Femur (tissue), 1 donor: ENCODE data around the gene DCDC2.
"Not testable (repeated sequence)": the region's sequence is repeated elsewhere in the genome, so short reads cannot be mapped to it uniquely, and the experiment has no call there.

Experiments used
- DNase-seq: peaks from one replicate; pipeline ENCODE4 v3.0.0-alpha.2; 2017

DCDC2 gene

DNA sequence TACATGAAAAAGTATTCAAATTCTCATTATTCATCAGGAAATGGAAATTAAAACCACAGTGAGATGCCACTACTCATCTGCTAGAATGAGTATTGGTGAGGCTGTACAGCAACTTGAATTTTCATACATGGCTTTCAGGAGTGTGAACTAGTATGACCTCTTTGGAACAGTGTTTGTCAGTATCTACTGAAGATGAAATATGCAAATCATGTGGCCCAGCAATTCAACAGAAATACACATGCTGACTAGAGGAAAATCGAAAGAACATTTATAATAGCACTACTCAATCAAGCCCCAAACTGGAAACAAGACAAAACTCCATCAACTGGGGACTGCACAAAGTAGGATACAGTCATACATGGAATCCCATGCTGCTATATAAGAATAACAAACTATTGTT, 102.2 kb downstream of the DCDC2 start:
- no peak for DNase-seq

DNA sequence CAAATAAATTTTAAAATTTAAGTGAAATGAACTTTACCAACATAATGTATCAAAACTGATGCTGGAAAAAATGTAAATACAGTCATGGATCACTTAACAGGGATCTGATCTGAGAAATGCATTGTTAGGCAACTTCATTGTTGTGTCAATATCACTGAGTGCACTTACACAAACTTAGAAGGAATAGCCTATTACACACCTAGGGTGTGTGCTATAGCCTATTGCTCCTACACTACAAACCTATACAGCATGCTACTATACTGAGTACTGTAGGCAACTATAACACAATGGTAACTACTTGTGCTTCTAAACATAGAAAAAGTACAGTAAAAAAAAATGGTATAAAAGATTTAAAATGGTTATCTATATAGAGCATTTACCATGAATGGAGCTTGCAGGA, 104.5 kb downstream of the DCDC2 start:
- no peak for DNase-seq

DNA sequence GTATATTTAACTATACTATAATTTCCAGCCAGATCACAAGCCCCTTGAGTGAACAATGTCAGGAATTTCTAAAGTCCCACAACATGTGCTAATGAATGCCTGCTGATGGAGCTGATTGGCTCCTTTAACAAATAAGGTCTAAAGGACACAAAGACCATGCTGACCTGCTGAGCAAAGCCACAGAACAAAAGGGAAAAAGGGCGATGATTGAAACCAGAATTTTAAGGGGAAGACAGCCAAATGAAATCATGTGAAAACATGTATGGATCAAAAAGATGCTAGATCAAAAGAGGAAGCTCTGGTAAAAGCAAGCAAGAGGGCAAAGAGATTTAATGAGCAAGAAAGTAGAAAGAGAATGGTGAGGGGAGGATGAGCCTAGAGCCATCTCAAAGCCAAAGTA, 105.6 kb downstream of the DCDC2 start:
- no peak for DNase-seq

DNA sequence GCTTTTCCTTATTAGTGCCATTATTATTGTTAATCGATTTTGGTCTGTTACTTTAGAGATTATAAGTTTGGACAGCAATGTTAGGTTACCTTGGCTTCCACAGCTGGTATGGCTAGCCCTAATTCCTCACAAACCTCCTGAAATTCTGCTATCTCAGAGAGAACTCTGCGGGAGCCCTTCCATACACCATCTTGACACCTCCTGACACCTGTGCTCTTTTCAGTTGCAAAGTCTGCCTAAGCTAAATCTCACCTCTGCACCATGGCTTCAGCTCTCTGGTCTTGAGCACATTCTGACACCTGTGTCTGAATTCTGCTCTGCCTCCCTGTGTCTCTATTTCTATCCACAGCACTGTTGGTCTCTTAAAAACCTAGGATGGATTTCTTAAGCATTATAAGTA, 106.5 kb downstream of the DCDC2 start:
- DNase-seq = no peak

DNA sequence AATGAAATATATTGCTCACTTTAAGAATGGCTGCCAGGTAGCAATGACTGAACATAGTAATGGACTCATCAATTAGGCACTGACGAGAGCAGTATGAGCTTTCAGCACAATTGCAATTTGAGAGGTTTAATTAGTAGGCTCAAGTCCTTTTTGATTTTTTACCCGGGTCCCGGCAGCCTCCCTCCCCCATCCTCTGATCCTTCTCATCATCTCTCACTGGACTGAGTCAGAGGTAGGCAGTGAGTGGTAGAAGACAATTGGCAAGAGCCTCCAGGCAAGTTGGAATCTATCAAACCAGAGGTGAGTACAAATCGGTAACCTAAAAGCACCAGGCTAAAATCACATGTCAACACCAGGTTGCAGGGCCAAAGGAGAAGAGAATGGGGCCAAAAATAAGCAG, 107.9 kb downstream of the DCDC2 start:
- DNase-seq = no peak

DNA sequence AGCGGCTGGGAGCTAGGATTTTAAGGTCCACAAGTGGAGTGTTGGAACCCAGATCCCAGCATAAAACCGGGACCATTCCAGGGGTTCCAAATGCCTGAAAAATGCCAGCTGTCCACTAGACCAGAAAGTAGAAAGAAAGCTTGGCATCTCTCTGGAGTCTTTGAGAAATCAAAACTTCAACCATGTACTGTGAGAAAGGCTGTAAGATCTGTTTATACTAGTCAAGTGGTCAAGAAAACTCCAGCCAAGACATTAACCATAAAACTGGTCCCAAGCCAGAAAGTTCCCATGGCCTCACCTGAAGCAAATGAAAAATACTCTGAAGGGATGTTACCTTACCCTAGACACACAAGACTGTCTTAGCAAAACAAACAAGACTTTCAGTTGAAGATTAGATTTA, 112.6 kb downstream of the DCDC2 start:
- DNase-seq = no peak

DNA sequence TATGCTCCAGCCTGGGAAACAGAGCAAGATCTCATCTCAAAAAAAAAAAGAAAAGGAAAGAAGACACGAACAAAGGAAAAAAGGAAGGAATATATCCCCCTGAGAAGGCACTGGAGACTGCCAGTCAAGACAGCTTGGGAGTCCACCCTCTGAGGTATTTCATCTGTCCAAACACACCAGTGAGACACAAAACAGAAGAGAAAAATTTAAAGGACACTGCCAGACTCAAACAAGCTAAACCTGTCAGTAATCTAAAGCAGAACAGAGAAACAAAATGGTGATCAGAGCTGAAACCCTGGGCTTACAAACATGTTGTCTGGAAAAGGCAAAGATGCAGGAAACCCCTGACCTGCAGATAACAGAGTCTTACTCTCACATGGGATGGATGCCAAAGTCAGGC, 114.9 kb downstream of the DCDC2 start:
- DNase-seq = no peak

DNA sequence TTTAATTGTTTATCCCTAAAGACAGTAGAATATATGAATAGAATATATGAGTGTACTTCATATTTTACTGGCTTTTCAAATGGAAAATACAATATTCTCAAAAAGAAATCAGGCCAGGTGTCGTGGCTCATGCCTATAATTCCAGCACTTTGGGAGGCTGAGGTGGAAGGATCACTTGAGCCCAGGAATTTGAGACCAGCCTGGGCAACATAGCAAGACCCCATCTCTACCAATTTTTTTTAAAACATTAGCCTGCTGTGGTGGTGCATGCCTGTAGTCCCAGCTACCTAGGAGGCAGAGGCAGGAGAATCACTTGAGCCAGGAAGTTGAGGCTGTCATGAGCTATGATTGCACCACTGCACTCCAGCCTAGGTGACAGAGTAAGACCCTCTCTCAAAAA, 116.1 kb downstream of the DCDC2 start:
- not testable (repeated sequence) for DNase-seq

DNA sequence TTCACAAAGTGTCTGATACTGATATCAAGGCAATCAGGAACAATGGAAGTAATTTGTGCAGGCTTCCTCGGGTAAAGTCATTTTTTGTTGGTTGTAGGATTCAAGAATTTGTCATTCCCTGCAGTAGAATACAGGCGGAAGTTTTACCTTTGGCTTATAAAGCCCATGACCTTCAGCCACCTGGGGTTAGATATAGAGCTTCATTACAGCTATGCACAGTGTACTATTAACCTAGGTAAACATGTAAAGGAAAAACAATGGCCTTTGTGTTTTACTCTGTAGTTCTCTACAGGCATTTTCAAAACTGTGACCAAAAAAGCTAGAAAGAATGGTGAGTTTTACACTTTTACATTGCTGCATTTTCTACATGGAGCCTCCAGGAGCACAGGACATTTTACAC, 116.9 kb downstream of the DCDC2 start:
- no peak for DNase-seq

DNA sequence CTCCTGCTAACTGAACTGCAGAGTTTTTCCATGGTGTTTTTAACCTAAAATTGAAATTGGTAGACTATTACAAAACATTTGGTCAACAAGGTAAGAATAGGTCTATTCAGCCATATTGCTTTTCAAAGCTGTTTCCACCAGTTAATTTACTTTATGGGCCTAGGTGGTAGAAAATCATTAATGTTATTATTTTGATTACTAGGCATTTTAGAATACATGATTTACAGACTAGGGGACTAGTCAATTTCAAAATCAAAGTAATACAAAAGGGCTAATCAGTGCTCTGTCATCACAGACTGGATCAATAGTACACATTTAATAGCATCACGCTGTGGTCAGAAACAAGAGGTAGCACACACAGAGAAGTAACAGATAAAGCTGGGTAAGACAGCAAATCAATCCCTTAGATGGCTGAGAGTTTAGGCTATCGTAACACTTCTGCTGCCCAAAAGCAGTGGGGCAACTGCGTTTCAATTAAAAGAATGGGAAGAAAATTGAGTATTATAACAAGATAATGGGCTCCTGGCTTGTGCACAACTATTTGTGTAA, 117.4 kb downstream of the DCDC2 start:
- no peak for DNase-seq

DNA sequence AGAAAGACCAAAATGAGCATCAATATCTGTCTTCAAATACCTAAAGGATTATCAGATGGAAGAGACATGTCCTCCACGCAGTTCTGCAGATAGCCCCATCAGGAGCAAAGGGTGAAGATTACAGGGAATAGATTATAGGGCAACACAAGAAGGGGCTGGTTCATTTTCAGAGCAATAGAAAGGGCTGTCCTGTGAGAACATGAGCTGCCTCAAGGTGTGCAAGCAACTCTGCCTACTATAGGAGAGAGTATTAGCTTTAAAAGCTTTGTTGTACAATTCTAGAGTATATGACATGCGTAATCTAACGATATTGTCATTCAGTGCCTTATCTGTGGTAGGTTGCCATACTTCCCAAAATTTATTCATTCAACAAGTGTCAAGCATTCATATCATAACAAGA, 119.2 kb downstream of the DCDC2 start:
- DNase-seq = no peak

DNA sequence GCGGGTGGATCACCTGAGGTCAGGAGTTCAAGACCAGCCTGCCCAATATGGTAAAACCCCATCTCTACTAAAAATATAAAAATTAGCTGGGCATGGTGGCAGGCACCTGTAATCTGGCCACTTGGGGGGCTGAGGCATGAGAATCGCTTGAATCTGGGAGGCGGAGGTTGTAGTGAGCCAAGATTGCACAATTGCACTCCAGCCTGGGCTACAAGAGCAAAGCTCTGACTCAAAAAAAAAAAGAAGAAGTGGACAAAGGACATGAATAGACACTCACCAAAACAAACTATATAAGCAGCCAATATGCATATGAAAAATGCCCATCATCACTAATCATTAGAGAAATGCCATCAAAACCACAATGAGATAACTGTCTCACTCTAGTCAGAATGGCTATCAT, 121.1 kb downstream of the DCDC2 start:
- DNase-seq = not testable (repeated sequence)

DNA sequence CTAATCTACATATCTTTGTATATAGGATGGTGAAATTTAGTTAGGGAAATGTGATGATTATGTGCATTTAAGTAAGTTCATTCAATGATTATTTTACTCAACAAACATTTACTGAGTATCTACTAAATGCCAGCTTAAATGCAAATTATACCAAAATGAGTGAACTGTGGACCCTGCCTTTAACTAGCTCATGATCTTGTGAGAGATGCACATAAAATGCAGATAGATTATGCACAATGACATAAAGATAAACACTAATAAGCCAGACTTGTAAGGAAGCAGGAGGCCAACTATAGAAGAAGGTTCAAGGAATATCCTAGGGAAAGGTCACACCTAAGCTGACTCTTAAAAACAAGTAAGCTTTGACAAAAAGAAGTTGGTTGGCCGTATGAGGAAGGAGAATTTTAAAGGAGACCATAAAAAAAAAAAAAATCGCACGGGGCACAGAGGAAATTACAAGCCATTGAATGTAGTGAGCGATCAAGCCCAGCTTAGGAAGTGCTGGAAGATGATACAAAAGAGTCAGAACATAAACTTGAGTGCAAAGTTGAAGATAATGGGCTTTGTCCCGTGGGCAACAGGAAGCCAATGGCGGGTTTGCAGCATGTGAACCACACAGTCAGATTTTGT, 123.9 kb downstream of the DCDC2 start:
- DNase-seq = no peak

DNA sequence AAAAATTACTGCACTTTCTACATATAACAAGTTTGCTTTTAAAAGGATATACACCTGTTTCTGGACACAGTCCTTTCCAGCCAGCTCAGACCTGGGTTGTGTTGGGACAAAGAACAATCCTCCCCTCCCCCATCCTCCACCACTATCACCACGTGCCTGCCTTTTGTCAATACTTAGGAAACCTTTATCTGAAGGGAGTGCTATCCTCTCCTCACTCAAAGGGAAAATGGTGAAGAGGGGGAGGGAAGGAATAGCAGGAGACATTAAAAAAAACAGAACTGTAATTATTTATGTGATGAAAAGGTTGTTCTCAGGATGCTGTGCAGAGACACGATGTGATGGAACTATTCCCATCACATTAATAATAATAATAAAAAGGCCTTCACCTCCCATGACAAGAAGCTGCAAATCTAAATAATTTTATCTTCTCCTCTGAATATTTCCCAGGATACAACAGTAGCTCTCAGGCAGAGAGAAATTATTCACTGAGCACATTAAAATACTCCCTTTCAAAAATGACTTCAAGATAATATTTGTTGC, 126.4 kb downstream of the DCDC2 start:
- no peak for DNase-seq

DNA sequence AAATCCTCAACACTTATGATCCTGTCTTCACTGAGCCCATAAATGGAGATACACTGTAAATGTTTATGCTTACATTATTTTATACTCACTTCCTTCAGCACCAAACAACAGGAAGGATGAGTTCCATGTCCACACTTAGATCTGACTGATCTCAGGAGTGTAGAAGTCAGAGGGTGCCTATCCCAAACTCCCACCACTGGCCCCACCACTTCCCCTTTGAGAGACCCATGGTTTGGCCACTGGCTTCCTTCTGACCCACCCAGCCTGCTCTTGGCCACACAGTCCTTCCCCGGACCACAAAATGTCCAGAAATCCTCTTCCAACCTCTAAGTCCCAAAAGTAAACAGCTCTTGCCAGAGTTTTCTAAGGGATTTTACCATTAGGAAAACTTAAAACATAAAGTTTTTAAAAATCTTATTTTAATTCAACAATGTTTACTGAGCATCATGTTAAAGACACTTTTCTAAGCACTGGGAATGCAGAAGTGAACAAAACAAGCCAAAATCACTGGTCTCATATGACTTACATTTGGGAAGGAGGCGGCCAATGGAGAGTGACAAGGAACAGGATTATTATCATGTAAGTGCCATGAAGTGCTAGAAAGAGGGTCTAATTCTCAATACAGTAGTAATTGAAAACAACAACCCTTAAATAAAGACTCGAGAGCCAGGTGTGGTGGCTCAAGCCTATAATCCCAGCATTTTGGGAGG, 128.0 kb downstream of the DCDC2 start:
- no peak for DNase-seq

DNA sequence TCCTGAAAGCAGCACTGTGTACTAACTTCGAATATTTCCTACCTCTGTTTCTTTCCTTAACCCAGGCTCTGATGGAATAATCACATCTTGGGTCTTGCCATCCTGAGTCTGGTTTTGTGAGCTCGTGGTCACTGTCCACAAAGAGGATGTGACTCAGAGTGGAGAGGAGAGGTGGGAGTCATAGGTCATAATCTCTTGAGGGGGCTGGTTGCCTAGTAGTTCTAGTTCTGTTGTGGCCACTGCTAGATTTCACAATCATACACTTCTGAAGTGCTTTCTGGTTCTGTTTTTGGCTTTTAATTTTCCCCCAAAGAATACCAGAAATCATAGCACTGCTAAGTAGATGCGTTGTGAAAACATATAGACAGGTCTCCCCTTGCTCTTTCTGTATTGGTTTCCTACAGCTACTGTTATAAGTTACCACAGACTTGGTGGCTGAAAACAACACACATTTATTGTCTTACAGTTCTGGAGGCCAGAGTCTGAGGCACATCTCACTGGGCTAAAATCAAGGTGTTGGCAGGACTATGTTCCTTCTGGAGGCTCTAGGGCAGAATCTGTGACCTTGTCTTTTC, 129.1 kb downstream of the DCDC2 start:
- no peak for DNase-seq

DNA sequence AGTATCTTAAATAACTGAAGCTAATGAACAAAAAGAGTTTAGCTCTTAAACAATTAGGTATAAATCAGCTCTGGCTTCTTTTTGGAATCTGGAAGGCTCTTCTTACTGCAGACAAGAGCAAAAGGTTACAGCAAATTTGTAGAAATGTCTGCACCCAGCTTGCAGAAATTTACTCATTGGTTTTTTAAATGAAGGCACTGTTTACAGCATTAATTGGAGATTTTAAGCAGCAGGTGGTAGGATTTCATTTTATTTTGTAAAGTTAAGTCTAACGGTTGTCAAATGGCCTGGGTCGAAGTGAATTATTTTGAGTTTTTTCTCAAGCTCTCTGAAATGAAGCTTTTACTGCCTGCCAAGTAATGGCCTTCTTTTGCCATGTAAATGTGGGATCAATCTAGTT, 129.7 kb downstream of the DCDC2 start:
- DNase-seq = no peak

DNA sequence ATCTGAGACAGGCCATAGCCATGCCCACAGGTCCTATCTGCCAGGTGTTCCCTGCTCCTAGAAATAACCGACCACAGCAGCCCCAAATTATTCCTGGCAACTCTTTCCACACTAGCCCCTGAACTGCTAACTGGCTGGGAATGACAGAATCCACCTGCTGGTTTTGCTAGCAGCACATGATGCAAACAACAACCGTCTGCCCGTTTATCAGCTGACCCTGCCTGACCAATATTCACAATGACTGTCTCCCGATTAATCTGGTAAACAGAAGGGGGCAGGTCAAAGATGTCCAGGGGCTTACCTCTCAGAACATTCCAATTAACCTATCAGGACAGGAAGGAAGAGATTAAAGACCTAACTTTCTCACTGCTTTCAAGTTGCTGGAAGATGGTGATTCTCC, 130.3 kb downstream of the DCDC2 start:
- no peak for DNase-seq

DNA sequence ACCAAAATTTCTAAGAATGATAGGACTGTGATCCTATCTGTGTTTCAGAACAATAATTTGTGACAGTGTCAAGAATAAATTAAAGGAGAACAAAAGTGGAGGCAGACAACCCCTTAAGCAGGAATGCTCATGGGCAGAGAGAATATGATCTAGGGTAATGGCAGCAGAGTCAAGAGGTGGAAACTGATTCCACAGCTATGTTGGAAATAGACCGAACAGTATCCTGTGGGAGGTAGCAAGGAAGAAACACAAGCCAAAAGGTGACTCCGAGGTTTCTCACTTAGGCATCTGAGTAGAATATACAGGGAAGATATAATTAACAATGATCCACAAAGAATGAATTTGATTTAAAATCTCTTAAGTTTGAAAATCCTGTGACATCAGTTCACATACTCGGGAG, 131.3 kb downstream of the DCDC2 start:
- DNase-seq = no peak

DNA sequence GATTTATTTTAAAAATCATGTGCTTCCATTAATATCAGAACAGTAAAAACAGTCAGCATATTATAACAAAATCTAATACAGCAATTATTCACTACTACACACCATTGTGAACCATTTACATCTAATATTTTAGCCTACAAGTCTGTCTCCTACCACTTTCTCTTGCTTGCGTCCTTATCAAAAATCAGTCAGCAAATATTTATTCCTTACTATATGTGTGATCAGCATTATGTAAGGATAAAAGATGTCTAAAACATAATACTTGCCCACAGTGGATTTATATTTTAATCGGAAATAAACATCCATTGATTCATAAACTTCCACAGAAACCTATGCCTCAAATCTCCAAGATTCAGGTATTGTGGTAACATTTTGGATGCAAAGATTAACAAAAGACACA, 132.0 kb downstream of the DCDC2 start:
- no peak for DNase-seq

DNA sequence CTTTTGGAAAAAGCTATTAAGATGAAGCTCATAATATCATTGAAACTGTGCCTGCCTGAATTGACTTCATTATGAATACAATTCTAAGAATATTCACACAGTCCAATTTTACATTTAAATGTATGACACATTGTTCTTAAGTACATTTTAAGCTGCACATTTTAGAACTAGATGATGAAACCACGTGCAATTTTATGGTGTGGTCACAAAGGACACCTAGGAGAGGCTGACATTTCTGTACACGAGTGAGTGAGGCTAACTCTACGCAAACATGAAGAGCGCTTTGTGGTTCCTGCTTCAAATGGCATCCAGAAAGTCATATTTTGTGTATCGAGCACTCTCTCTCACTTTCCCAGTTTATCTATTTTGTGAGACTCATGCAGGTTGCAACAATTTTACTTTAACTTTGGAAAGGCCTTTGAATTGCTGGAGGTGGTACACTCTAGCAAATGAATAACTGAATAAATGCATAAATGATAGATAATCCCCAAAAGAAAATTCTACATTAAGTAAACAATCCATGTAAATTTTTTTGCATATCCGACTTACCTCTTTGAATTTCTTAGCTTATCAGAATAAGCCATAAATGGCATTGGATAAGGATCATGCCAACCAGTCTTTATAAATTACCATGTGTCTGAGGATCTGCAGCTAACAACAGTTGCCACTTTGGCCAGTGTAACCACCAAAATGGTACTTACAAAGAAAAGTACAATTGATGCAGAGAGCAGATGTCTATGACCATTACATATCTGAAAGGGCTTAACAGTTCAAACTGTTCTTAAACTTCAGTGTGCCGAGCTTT, 134.5 kb downstream of the DCDC2 start:
- DNase-seq = no peak

DNA sequence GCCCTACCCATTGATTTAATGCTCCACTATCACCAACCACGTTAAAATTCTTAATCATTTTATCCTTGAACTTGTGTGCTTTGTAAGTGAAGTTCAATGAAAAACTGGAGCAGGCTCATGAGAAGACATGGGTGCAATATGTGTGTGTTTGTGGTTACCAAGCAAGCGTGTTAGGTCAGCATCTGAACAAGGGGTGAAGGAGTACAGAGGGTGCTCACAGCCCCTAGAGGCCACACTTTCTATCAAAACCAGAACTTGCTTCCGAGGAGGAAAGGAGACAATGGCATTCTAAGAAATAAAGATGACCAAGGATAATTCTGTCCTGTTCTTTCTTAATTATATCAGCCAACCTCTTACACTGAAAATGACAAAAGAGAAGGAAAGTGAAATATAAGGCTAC, 138.2 kb downstream of the DCDC2 start:
- no peak for DNase-seq

DNA sequence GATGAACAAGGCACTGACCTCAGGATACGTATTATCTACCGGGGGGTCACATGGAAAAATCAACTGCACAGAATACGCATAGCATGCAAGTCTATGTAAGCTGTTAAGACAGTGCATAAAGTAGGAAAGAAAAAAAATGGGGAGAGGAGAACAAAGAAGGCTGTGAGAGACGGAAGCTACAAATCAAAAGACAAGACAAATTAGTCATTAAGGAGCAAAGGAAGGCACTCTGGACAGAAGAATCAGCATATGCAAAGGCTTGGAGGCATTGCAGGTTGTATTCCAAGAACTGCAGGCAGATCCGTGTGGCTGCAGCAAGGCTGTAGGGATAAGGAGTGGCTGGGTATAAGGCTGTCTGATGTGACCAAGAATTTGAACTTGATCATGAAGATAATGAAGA, 142.9 kb downstream of the DCDC2 start:
- no peak for DNase-seq
